ENCODE results near the gene TMTC2.

Gene TMTC2

DNA sequence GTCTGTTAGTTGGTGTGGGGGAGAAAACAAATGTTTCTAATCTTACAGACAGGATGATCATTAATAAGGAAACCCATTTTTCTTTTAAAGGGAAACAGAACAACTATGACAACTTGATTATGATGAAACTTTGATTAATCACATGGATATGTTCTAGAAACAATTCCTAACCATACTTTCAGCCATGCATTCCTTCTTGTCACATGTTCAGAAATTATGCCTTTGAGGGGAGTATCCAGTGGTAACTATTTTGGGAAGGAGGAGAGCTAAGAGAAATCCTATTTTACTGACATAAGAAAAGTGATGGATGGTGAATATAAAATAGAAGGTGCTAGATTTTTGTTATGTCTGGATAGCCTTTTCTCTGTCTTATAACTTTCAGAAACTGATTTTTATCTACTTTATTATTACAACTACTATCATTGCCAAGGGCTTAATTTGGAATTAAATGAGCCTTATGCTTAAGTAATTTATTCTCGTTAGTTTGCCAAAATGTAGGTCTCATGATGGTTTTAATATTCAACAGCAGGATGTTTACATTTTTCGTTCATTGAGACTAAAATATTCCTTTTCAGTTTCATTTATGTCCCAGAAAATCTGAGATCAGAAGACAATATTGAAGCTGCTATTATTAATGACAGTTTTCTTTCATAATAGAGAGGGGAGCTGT, 200.1 kb downstream of the TMTC2 start:
- DNase-seq, result no peak

GRCh38 chr12:82893896-82894295, 207.2 kb downstream of the TMTC2 start:
- peak; percentile 1 to 37 for DNase-seq

DNA sequence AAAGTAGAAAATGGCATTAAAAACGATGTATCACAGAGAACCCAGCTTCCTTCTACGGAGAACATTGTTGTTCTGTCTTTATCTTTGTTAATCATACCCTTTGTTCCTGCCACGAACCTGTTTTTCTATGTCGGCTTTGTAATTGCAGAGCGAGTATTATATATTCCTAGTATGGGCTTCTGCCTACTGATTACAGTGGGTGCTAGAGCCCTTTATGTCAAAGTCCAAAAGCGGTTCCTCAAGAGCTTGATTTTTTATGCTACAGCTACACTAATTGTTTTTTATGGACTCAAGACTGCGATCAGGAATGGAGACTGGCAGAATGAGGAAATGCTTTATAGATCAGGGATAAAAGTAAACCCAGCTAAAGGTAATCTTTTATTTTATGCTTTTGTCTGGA, 209.6 kb downstream of the TMTC2 start:
- no peak for DNase-seq

GRCh38 chr12:82896979-82897378, 210.3 kb downstream of the TMTC2 start:
- no peak for DNase-seq

GRCh38 chr12:82898441-82898840, 211.7 kb downstream of the TMTC2 start:
- DNase-seq, result peak in 1 of 2 donors; percentile 7

- DNase-seq, result no peak
Measured at GRCh38 chr12:82904219-82904790, 217.6 kb downstream of the TMTC2 start.

DNA sequence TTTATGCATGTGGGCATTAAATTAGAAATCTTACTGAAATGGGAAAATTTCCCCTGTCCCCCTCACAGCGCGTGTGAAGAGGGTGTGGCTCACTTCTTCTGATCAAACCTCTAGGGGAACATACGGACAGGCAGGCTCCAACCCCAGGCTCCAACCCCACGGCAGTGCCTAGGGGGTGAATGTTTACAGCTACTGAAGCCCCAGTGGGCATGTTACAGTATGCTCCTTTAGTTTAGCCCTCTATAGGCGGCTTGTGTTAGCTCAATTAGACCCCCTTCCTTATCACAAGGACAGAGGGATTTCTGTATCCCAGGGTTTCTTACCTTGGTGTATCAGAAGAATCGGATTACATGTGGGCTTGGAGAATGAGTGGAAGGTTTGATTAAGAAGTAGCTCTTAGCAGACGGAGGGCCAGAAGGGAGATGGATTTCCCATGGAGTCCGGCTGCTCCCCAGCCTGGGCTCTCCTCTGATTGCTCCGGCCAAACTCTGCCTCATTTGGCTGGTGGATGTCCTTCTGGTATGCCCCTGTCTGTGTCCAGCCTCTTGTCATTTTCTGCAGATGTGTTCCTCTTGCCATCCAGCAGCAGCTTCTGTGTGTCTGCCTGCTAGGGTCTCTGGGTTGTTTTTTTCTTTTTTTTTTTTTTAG, 223.7 kb downstream of the TMTC2 start:
- no peak for DNase-seq

DNA sequence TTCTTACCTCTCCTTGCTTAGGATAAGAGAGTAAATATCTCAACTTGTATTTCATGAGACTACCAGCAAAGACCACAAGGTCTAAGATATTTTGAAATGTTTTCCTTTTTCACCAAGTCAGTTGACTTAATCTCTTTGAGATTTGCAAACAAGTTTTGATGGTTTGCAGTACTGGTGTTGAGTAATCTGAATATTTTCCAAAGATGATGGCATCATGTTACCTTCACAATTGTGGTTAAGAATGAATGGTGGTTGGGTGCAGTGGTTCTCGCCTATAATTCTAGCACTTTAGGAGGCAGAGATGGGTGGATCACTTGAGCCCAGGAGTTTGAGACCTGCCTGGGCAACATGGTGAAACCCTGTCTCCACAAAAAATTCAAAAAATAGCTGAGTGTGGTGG, 225.7 kb downstream of the TMTC2 start:
- peak in 1 of 2 donors; percentile 28 for DNase-seq

DNA sequence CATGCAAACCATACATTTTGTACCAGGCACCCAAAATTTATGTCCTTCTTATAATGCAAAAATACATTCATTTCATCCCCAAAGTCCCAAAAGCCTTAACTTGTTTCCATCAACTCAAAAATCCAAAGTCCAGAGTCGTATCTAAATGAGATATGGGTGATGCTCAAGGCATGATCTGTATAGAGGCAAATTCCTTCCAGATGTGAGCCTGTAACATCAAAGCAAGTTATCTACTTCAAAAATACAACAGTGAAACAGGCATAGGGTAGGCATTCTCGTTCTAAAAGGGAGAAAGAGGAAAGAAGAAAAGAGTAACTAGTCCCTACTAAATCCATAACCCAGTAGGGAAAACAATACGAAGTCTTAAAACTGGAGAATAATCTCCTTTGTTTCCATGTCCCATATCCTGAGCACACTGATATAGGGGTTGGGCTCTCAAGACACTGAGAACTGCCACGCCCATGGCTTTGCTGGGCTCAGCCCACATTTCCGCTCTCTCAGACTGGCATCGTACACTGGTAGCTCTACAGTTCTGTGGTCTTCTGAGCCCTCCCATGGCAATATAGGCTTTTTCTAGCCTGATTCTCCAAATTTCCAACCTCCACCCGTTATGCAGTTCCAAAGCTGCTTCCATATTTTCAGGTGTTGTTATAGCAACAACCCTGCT, 232.8 kb downstream of the TMTC2 start:
- DNase-seq, result no peak

GRCh38 chr12:82923935-82924334, 237.2 kb downstream of the TMTC2 start:
- DNase-seq, result no peak

- DNase-seq, result no peak
Measured at GRCh38 chr12:82926630-82927029, 239.9 kb downstream of the TMTC2 start.

GRCh38 chr12:82930301-82930700, 243.6 kb downstream of the TMTC2 start:
- no peak for DNase-seq

DNA sequence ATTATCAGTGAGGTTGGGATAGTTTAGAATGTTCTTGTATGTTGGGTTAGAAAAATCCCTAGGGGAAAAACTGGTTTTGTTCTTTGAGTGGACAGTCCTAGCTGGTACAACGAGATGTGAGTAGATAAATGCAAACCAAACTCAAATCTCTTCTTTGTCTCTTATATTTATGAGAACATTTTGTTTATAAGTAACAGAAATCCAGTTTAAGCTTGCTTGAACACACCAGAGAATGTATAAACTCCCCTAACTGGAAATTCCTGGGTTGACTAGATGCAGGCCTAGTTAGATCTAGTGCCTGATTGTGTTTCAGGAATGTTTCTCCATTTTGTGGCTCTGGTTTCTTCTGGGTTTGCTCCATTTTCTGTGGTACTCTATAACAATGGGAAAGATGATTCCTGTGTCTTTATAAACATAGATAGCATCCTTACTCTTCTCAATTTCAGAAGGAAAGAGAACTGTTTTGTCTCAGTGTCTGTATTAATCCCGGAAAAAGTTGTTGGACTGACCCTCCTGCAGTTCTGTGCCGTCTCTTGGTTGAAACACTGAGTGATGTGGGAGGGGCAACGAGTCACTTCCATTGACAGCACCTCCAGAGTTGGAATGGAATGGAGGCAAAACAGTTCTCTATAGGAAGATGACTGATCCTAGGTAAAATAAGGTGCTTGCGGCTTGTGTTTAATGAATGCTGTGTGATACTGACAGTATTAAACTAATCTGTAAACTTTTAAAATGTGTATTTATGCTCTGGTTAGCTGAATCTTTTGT, 244.8 kb downstream of the TMTC2 start:
- no peak for DNase-seq

DNA sequence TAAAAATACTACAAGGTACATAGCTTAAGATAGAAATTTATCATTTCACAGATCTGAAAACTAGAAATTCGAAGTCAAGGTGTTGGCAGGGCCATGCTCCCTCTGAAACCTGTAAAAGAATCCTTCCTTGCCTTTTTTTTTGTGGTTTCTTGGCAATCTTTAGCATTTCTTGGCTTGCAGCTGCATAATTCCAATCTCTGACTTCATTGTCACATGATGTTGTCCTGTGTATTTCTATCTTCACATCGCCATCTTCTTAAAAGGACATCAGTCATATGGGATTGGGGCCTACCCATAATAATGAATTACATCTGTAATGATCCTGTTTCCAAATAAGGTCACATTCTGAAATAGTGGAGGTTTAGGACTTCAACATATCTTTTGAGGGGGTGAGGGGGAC, 250.4 kb downstream of the TMTC2 start:
- no peak for DNase-seq

GRCh38 chr12:82942521-82942920, 255.8 kb downstream of the TMTC2 start:
- DNase-seq, result no peak

- DNase-seq, result no peak
Measured at GRCh38 chr12:82942991-82943401, 256.3 kb downstream of the TMTC2 start.

DNA sequence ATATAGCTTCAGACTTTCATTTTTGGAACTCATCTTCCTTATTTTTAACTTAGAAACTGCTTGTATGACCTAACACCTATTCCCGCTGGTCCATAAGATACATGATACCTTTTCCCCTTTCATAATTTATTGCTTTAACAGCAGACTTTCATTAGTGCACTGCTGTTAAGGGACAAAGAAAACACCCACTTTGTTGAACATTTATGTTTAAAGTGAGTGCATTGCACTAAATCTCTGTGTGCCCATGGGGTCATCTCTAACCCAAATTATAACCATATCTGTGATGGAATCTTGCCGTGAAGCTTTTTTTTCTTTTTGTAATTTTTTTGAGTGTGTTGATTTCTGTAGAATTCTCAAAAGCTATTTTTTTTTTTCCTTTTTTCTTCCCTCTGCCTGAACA, 261.8 kb downstream of the TMTC2 start:
- no peak for DNase-seq

DNA sequence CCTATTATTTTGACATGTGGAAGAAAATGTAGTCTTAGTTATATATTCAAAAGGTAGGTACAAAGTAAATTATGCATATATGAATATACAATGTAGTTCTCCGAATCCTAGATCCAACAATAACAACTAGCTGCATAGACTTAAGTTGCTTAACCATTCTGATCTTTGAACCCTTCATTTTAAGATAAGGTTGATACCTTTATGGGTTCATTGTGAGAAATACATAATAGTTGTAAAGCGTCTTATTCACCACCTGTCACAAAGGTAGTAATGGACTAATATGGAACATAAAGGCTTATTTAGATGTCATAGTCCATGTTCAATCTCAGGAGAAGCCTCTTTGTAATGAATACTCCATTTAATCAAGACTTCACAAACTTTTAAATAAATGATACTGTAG, 263.6 kb downstream of the TMTC2 start:
- DNase-seq, result no peak

- DNase-seq, result no peak
Measured at GRCh38 chr12:82952946-82953345, 266.2 kb downstream of the TMTC2 start.

- DNase-seq, result no peak
Measured at GRCh38 chr12:82953397-82953796, 266.7 kb downstream of the TMTC2 start.

DNA sequence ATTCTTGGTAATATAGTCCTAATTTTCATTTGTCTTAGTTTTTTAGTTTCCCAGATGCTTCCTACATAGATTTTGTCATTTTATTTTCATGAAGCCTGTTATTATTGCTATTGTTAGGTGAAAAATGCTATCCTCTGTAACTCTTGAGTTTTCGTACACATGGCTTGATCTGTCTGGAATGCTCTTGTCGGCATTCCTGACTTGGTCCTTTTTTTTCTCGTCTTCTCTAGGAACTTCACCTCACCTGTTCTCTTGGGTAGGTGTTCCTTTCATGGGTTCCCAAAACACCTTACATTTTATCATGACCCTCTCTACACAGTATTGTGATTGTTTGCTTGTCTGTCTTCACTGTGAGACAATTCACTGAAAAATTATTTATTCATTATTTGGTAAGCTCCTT, 267.4 kb downstream of the TMTC2 start:
- no peak for DNase-seq

DNA sequence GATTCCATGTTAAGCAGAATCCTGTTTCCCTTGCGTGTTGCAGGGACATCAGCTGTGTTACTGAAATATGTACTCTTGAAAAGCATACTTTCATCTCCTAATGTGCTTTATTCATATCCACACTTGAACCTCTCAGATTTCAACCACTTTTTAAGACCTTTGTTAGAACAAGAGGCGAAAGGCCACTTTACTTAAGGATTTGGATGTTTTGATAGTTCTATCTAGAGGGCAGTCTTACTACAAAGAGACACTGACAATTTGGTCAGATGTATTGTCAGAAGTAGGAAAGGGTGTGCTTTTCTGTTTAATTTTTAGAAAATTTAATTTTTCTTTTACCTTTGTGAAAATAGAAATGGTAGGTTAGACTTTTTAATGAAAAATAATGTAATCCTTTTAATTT, 267.9 kb downstream of the TMTC2 start:
- no peak for DNase-seq

- peak; percentile 47 to 49 for DNase-seq
Measured at GRCh38 chr12:82955043-82955442, 268.3 kb downstream of the TMTC2 start.
